Endothelial cell (in vitro differentiated cells): Measurements from ENCODE around the gene MT1F. TPM values are rescaled to one million over a fixed set of nuclear protein-coding genes. Genes with fewer than 3 reads are reported as not detected.

Source experiments
- total RNA-seq: library from RNA; stranded (reverse); fragmentation: NEBNext Ultra II Directional; extraction: Animal tissue kit (Norgen Biotek cat#: 25700); gene quantifications from one replicate; pipeline ENCODE4 v1.2.1, GENCODE V29; 2021; ENCODE audit not compliant: unreplicated experiment

The MT1F gene
- total RNA-seq, 1 donor from 2014 or later, result not detected

Other genes with a start within 250 kb of the MT1F start
- gene AMFR, start 232.4 kb upstream of the MT1F start, total RNA-seq, result 90.7 TPM
- gene NUDT21, start 206.6 kb upstream of the MT1F start, total RNA-seq, result 126 TPM
- 24.8 TPM for gene OGFOD1, start 206.4 kb upstream of the MT1F start, total RNA-seq
- 37.5 TPM for gene BBS2, start 137.9 kb upstream of the MT1F start, total RNA-seq
- not detected for gene MT4, start 92.9 kb upstream of the MT1F start, total RNA-seq
- gene MT3, start 68.4 kb upstream of the MT1F start, total RNA-seq, result not detected
- gene MT2A, start 49.4 kb upstream of the MT1F start, total RNA-seq, result 2.4 TPM
- gene MT1E, start 32.2 kb upstream of the MT1F start, total RNA-seq, result not detected
- gene MT1M, start 25.3 kb upstream of the MT1F start, total RNA-seq, result not detected
- gene MT1A, start 19.3 kb upstream of the MT1F start, total RNA-seq, result not detected
- gene MT1B, start 6.1 kb upstream of the MT1F start, total RNA-seq, result not detected
- not detected for gene MT1G, start 10.1 kb downstream of the MT1F start, total RNA-seq
- not detected for gene MT1H, start 11.9 kb downstream of the MT1F start, total RNA-seq
- 2.3 TPM for gene MT1X, start 24.5 kb downstream of the MT1F start, total RNA-seq
- gene NUP93, start 72.2 kb downstream of the MT1F start, total RNA-seq, result 92.9 TPM
- not detected for gene SLC12A3, start 207.2 kb downstream of the MT1F start, total RNA-seq